DOHH2 (cell line): ENCODE results near the gene RHOT1.

ENCODE experiments used
- EZH2phosphoT487 ChIP-seq: fragments of 200-600 bp; sonication (generic); IDR thresholded peaks from 2 replicates; pipeline ENCODE4 v1.6.1; 2017; ENCODE audit warnings: borderline replicate concordance, mild to moderate bottlenecking, antibody characterized with exemption, low read length, moderate library complexity, mixed read lengths
- TF ChIP-seq, protein P1 (sequence below): fragments of 200-600 bp; sonication (generic); IDR thresholded peaks from one replicate; pipeline ENCODE4 v1.5.1; 2014; ENCODE audit warnings: antibody characterized with exemption, mild to moderate bottlenecking, low read depth, low read length; ENCODE audit not compliant: poor library complexity, severe bottlenecking

GRCh38 chr17:32215696-32216095 is 73.4 kb downstream of the RHOT1 start:
- TF ChIP-seq, protein P1, sequence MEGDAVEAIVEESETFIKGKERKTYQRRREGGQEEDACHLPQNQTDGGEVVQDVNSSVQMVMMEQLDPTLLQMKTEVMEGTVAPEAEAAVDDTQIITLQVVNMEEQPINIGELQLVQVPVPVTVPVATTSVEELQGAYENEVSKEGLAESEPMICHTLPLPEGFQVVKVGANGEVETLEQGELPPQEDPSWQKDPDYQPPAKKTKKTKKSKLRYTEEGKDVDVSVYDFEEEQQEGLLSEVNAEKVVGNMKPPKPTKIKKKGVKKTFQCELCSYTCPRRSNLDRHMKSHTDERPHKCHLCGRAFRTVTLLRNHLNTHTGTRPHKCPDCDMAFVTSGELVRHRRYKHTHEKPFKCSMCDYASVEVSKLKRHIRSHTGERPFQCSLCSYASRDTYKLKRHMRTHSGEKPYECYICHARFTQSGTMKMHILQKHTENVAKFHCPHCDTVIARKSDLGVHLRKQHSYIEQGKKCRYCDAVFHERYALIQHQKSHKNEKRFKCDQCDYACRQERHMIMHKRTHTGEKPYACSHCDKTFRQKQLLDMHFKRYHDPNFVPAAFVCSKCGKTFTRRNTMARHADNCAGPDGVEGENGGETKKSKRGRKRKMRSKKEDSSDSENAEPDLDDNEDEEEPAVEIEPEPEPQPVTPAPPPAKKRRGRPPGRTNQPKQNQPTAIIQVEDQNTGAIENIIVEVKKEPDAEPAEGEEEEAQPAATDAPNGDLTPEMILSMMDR: no peak
- no peak for TF ChIP-seq EZH2phosphoT487
